Osteoblast (primary cell): ENCODE results near the gene POLL. TPM values are rescaled to one million over a fixed set of nuclear protein-coding genes. Genes with fewer than 3 reads are reported as not detected.

Source experiments
- DNase-seq: peaks from one replicate; pipeline ENCODE4 v3.0.0; 2011; ENCODE audit warnings: low spot score, mixed read lengths; ENCODE audit not compliant: insufficient read length; ENCODE audit errors: missing footprints
- H2AFZ ChIP-seq: 2 replicates; pipeline ENCODE4 v1.6.0; 2011; ENCODE audit warnings: mild to moderate bottlenecking, low read length
- H3K27ac ChIP-seq: 2 replicates; pipeline ENCODE4 v1.5.1; 2011; ENCODE audit warnings: mild to moderate bottlenecking, low read depth, low read length, moderate library complexity
- H3K27me3 ChIP-seq: 2 replicates; pipeline ENCODE4 v1.6.0; 2012; ENCODE audit warnings: mild to moderate bottlenecking, control low read depth, inconsistent platforms, low read length, moderate library complexity; ENCODE audit not compliant: insufficient read depth
- H3K36me3 ChIP-seq: 2 replicates; pipeline ENCODE4 v1.5.1; 2011; ENCODE audit warnings: mild to moderate bottlenecking, low read length, control low read depth, moderate library complexity; ENCODE audit not compliant: insufficient read depth
- H3K4me1 ChIP-seq: 2 replicates; pipeline ENCODE4 v1.5.1; 2011; ENCODE audit warnings: mild to moderate bottlenecking, low read length, control low read depth, moderate library complexity; ENCODE audit not compliant: insufficient read depth
- H3K4me2 ChIP-seq: 2 replicates; pipeline ENCODE4 v1.6.0; 2011; ENCODE audit warnings: mild to moderate bottlenecking, low read length; ENCODE audit not compliant: insufficient read depth
- H3K4me3 ChIP-seq: fragments of 200-600 bp; sonication (generic); 3 replicates; pipeline ENCODE4 v1.5.1; 2012; ENCODE audit warnings: mild to moderate bottlenecking, low read length, inconsistent platforms; ENCODE audit not compliant: insufficient read depth
- H3K79me2 ChIP-seq: 2 replicates; pipeline ENCODE4 v1.6.0; 2012; ENCODE audit warnings: mild to moderate bottlenecking, low read length, control low read depth, inconsistent platforms; ENCODE audit not compliant: insufficient read depth
- H3K9me3 ChIP-seq: 2 replicates; pipeline ENCODE4 v1.5.1; 2011; ENCODE audit warnings: low read depth, low read length, control low read depth
- H4K20me1 ChIP-seq: 2 replicates; pipeline ENCODE4 v1.6.0; 2012; ENCODE audit warnings: mild to moderate bottlenecking, low read length, control low read depth; ENCODE audit not compliant: insufficient read depth
- total RNA-seq: library from RNA; depleted of rRNA; stranded (reverse); fragments of >200 nt; gene quantifications from 2 replicates; pipeline ENCODE4 v1.2.3, GENCODE V29; 2012
- TF ChIP-seq, protein P1 (sequence below): IDR thresholded peaks from 2 replicates; pipeline ENCODE4 v1.5.1; 2011; ENCODE audit warnings: mild to moderate bottlenecking, low read depth, low read length, moderate library complexity; ENCODE audit errors: extremely low read depth

The POLL gene
- total RNA-seq, 1 donor, result 18.5 TPM

DNA sequence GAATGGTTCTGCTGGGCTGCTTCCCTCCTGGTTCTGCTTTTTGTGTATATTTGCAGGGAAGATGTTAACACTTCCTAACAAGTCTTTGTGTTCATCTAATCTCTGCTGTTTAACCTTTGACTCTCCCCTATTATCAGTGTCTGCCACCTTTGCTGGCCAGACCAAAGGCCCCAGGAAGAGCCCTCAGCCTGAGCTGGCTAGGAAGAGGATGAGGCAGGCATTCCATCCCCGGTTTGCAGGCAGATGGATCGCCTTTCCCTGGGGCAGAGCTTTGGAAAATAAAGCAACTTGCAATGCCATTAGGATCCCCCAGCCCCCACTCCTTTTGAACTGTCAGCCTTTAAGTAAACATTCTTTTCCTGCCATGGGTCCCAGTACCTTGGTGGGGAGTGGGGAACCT, 19.1 kb upstream of the POLL start:
- Histone ChIP-seq H2AFZ (no peak overlapping the region), H3K36me3 (peaks cover 42% of the 10 kb centered on the region), H3K4me2 (no peak overlapping the region), H3K4me3 (no peak overlapping the region), H3K79me2 (no peaks in the 10 kb centered on the region), H3K4me1 (peaks cover 7% of the 10 kb centered on the region), H3K27ac (no peak overlapping the region), H3K27me3 (no peaks in the 10 kb centered on the region), H4K20me1 (peaks cover 15% of the 10 kb centered on the region), H3K9me3 (no peaks in the 10 kb centered on the region)
- DNase-seq, result no peak
- TF ChIP-seq, protein P1, sequence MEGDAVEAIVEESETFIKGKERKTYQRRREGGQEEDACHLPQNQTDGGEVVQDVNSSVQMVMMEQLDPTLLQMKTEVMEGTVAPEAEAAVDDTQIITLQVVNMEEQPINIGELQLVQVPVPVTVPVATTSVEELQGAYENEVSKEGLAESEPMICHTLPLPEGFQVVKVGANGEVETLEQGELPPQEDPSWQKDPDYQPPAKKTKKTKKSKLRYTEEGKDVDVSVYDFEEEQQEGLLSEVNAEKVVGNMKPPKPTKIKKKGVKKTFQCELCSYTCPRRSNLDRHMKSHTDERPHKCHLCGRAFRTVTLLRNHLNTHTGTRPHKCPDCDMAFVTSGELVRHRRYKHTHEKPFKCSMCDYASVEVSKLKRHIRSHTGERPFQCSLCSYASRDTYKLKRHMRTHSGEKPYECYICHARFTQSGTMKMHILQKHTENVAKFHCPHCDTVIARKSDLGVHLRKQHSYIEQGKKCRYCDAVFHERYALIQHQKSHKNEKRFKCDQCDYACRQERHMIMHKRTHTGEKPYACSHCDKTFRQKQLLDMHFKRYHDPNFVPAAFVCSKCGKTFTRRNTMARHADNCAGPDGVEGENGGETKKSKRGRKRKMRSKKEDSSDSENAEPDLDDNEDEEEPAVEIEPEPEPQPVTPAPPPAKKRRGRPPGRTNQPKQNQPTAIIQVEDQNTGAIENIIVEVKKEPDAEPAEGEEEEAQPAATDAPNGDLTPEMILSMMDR, result no peak

DNA sequence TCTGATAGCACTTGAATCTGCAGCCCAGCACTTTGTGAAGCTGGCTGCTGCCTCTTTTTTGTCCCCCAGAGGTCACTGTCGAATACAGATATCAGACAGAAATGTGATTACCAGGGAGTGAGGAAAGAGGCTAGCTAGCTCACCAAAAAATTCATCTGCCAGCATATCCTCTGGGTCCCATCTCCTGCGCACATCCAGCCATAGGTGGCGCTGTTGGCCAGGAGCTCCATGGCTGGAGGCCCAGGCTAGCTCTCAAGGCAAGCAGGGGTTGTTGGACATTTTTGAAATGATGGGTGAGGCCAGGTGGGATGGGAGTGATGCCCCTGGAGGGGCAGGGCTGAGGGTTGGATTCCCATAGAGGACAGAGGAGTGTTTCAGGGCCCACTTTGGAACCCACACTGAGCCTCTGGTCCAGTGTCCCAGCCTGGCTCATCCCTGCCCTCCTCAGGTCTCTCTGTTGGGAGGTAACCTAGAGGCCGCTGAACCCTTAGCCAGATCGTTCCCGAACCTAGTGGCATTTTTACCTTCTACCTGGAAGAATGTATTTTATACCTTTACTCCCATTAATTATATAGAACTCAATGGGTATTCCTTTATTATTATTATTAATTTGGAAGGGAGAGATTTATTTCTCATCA, 14.8 kb upstream of the POLL start:
- no peak overlapping the region for H3K4me3 ChIP-seq
- H3K36me3 ChIP-seq, result peaks cover 27% of the 10 kb centered on the region
- H3K4me2 ChIP-seq, result no peak overlapping the region
- H4K20me1 ChIP-seq, result peaks cover 10% of the 10 kb centered on the region
- DNase-seq, result peak; percentile 91
- H2AFZ ChIP-seq, result no peak overlapping the region
- H3K27me3 ChIP-seq, result no peaks in the 10 kb centered on the region
- no peak overlapping the region for H3K27ac ChIP-seq
- no peaks in the 10 kb centered on the region for H3K4me1 ChIP-seq
- H3K9me3 ChIP-seq, result no peaks in the 10 kb centered on the region
- no peaks in the 10 kb centered on the region for H3K79me2 ChIP-seq
- TF ChIP-seq, protein P1, result peak; percentile 98

DNA sequence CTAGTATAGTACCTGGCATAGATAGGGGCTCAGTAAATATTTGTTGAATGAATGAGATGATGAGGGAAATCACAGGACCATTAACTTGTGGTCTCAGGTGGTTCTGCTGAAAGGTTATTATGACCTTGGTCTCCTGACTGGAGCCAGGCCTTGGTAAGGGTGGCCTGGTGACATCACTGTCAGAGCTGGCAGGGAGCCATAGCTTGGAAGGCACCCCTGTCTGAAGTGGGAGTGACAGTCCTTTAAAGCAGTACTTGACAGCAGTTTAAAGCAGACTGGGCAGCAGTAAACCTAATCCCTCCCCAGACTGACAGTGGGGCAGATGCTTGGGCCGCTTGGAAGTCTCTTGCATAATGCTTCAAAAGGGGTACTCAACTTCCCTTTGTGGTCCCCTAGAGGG, 13.5 kb upstream of the POLL start:
- H3K27me3 ChIP-seq, result no peaks in the 10 kb centered on the region
- H4K20me1 ChIP-seq, result peaks cover 6% of the 10 kb centered on the region
- no peak overlapping the region for H3K27ac ChIP-seq
- no peaks in the 10 kb centered on the region for H3K4me1 ChIP-seq
- TF ChIP-seq, protein P1, result no peak
- H3K4me3 ChIP-seq, result no peak overlapping the region
- DNase-seq, result no peak
- peaks cover 26% of the 10 kb centered on the region for H3K36me3 ChIP-seq
- H3K4me2 ChIP-seq, result no peak overlapping the region
- H2AFZ ChIP-seq, result no peak overlapping the region
- H3K79me2 ChIP-seq, result no peaks in the 10 kb centered on the region
- H3K9me3 ChIP-seq, result no peaks in the 10 kb centered on the region

DNA sequence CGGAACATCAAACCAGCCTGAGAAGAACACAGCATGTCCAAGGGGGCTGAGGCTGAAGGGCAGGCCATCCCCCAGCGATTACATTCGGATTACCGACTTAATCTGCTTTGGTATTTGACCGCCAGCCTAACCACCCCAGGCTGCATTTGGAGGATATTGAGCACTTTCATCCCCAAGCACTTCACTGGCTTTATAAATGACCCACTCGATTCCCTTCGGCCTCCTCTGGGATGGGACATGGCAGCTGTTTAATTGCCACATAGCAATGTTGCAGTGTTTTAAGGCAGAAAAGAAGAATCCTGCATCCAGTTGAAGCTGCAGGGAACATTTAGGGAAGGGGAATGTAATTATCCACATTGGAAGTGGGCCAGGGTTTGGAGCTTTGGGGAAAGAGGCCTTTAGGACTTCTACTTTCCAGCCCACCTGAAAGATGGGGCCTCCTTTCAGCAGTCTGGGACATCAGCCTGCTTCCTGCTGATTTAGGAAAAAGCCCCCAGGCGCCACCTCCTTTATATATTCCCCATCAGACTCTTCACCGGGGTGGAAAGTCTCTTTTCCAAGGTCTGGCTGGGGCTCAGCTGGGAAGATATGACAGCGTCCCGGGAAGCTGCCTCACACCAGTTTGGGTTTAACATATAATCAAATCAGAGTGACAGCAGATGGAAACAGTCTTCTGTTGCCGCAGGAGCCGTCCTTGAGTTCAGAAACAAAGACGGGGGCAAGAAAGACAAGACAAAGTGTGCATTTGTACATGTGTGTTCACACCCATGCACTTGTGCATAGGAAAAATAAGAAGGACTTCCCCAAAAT, 9.2 kb upstream of the POLL start:
- no peaks in the 10 kb centered on the region for H3K9me3 ChIP-seq
- TF ChIP-seq, protein P1, result no peak
- peaks cover 10% of the 10 kb centered on the region for H3K36me3 ChIP-seq
- no peaks in the 10 kb centered on the region for H3K27me3 ChIP-seq
- H3K27ac ChIP-seq, result no peak overlapping the region
- H2AFZ ChIP-seq, result no peak overlapping the region
- DNase-seq, result no peak
- no peaks in the 10 kb centered on the region for H3K79me2 ChIP-seq
- H3K4me2 ChIP-seq, result no peak overlapping the region
- no peak overlapping the region for H3K4me3 ChIP-seq
- H4K20me1 ChIP-seq, result peaks cover 2% of the 10 kb centered on the region
- H3K4me1 ChIP-seq, result peaks cover 11% of the 10 kb centered on the region
